Body of pancreas (tissue), 4 donors: ENCODE data around the gene PLA2G12B.

ENCODE experiments used
- POLR2A ChIP-seq, 3 donors: fragments of 450-650 bp; IDR thresholded peaks; one replicate each; pipeline ENCODE4 v1.6.1; 2016; ENCODE audit warnings: antibody characterized with exemption in 3 of 3, mild to moderate bottlenecking in 2 of 3
- TF ChIP-seq, protein P1 (sequence below), 7 experiments: fragments of 450-650 bp in 4 of 7; fragments of 200-600 bp in 3 of 7; sonication (generic) in 3 of 7; IDR thresholded peaks; one replicate each; pipeline ENCODE4 v1.5.1; 2016 to 2019; ENCODE audit warnings: antibody characterized with exemption in 7 of 7

DNA sequence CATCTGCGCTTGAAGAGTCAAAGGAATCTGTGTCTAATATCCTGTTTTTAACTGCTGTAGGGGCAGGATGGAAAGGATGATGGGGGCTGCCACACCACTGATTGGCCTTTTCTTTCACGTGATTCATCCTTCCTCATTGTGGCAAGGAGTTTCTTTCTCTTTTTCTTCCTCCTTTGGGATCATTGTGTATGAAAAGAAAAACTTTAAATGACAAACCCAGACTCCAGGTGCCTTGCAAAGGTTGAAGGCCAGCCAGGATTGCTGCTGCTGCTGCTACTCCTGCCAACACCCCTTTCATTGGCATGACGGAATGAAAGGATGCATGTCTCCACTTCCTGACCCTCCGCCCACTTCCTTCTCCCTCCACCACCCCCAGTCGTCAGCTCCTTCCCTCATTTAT is 67.6 kb downstream of the PLA2G12B start:
- TF ChIP-seq, protein P1, sequence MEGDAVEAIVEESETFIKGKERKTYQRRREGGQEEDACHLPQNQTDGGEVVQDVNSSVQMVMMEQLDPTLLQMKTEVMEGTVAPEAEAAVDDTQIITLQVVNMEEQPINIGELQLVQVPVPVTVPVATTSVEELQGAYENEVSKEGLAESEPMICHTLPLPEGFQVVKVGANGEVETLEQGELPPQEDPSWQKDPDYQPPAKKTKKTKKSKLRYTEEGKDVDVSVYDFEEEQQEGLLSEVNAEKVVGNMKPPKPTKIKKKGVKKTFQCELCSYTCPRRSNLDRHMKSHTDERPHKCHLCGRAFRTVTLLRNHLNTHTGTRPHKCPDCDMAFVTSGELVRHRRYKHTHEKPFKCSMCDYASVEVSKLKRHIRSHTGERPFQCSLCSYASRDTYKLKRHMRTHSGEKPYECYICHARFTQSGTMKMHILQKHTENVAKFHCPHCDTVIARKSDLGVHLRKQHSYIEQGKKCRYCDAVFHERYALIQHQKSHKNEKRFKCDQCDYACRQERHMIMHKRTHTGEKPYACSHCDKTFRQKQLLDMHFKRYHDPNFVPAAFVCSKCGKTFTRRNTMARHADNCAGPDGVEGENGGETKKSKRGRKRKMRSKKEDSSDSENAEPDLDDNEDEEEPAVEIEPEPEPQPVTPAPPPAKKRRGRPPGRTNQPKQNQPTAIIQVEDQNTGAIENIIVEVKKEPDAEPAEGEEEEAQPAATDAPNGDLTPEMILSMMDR (IDR thresholded peaks at IDR 0.05), result no peak
- no peak for TF ChIP-seq POLR2A (IDR thresholded peaks at IDR 0.05)
